Medulla oblongata (tissue), 1 donor: Measurements from ENCODE around the gene ZNF254.
"Not testable (repeated sequence)": the region's sequence is repeated elsewhere in the genome, so short reads cannot be mapped to it uniquely, and the experiment has no call there.

Experiments used
- DNase-seq: peaks from one replicate; pipeline ENCODE4 v3.0.0-alpha.2; 2015; ENCODE audit errors: extremely low spot score

Gene ZNF254

DNA sequence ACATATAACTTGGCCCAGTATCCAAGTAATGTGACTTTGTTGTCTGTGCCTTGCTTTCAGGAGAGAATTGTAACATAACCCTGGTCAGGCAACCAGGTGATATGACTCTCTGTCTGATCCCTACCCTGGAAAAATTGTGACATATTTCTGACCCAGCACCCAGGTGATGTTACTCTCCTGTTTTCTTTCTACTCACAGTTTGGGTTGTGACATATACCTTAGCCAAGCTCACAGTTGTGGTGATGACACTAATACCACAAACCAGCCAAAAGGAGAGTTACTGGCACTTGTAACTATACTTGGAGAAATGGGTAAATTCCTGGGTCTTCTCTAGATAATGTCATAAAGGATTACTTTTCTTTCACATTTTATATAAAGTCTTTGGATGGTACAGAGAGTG, 14.3 kb upstream of the ZNF254 start:
- no peak for DNase-seq

DNA sequence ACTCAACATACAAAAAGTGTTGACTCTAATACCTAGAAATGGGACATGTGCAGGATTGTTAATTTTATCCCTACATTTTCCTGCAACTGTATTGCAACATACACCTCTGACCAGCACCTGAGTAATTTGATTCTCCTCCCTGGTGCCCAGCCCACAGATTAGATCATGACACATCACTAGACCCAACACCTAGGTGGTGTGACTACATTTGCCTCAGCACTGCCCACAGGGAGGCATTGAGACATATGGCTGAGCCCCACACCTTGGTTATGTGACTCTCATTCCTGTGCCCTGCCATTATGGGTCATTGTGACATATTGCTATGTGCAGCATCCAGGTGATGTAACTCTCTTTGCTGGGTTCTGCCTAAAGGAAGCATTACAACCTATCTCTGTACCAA, 13.2 kb upstream of the ZNF254 start:
- no peak for DNase-seq

DNA sequence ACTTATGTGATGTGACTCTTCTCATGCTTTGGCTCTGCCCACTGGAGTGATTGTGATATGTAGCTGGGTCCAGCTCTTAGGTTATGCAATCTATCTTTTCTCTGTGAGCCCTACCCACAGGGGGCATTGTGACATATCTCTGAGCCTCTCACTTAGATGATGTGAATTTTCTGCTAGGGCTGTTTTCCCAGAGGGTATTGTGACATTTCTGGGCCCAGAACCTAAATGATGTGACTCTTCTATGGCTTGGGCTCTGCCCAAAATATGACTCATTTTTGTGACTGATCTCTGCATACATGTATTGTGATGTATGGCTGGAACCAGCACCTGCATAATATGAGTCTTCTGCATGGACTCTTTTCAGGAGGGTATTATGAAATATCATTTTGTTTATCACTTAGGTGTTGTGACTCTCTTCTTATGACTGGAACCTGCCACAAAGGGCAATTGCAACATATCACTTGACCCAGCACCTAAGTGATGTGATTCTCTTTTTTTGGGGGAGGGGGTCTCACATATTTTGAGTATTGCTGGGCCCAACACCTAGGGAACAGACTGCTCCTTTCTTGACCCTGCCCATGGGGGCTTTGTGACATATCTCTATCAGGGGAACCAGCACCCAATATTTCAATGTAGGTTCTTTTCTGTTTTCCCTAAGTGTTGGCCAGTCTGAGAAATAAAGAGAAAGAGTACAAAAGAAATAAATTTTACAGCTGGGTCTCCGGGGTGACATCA, 12.1 kb upstream of the ZNF254 start:
- no peak for DNase-seq

DNA sequence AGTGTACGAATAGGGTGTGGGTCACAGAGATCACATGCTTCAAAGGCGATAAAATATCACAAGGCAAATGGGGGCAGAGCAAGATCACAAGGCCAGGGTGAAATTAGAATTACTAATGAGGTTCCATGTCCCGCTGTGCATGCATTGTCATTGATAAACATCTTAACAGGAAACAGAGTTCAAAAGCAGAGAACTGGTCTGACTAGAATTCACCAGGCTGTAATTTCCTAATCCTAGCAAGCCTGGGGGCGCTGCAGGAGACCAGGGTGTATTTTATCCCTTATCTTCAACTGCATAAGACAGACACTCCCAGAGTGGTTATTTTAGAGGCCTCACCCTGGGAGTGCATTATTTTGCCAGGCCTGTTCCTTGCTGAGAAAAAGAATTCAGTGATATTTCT, 11.5 kb upstream of the ZNF254 start:
- DNase-seq: not testable (repeated sequence)

GRCh38 chr19:24078680-24079079, 8.3 kb upstream of the ZNF254 start:
- no peak for DNase-seq

GRCh38 chr19:24081056-24081455, 5.9 kb upstream of the ZNF254 start:
- DNase-seq: no peak

GRCh38 chr19:24098359-24098758, 11.4 kb downstream of the ZNF254 start:
- no peak for DNase-seq

DNA sequence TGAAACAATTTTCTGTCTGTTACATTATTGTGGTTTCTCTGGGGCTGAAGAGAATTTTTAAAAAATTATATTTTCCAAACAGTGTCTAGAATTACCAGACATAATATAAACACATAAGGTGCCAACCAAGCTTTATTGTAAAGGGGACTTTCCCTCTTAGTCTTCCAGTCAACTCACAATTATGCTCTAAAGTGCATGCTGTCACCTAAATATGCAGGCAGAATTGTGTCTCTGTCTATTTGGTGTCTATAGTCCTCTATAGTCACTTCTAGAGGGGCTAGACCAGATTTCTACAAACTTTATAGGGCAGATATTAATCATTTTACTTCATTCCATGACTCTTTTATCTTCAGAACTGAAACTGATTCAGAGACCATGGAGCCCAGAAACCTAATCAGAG, 12.8 kb downstream of the ZNF254 start:
- DNase-seq: no peak

DNA sequence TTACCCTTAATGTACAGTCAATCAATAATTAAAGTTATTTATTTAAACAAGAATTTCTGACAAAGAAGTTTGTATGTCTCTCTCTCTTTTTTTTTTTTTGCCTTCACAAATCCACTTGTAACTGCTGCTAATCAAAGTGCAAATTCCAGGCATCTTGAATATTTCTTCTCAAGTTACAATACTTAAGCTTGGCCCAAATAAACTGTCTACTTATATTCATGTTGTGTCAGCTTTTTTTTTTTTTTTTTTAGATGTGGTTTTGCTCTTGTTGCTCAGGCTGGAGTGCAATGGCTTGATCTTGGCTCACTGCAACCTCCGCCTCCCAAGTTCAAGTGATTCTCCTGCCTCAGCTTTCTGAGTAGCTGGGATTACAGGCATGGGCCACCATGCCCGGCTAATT, 13.6 kb downstream of the ZNF254 start:
- DNase-seq: not testable (repeated sequence)

DNA sequence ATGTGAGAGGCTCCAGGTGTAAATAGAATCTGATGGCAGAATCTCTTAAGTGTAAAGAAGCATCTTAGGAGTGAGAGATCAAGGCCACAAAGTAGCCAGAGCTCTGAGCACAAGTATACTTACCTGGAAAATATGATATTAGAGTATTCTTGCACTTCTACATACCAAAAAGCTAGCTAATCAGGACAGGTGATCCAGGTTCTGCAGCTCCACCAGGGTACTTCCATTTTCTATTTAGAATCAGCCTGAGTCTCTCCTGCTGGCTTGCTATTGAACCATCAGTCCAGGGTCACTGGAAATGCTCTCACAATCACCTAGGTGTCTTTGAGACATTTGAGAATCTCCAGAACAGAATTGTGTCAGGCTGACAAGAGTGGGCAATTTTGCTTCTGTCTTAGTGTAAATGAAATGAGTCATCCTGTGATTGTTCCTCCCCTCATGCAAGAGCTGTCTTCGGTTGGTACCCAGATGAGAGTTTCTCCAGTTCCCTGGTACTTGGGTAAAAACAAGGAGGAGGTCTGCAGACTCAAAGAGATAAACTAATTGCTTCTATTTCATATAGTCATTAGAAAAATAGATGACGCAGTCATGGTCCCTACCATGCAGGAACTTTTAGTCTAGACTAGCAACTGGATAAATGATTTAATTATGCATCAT, 14.6 kb downstream of the ZNF254 start:
- no peak for DNase-seq

DNA sequence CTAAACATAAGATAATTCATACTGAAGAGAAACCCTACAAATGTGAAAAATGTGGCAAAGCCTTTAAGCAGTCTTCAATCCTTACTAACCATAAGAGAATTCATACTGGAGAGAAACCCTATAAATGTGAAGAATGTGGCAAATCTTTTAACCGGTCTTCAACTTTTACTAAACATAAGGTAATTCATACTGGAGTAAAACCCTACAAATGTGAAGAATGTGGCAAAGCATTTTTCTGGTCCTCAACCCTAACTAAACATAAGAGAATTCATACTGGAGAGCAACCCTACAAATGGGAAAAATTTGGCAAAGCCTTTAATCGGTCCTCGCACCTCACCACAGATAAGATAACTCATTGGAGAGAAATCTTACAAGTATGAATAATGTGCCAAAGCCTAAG, 40.6 kb downstream of the ZNF254 start:
- no peak for DNase-seq

GRCh38 chr19:24140099-24140498, 53.1 kb downstream of the ZNF254 start:
- DNase-seq: no peak

GRCh38 chr19:24140591-24140990, 53.6 kb downstream of the ZNF254 start:
- no peak for DNase-seq

DNA sequence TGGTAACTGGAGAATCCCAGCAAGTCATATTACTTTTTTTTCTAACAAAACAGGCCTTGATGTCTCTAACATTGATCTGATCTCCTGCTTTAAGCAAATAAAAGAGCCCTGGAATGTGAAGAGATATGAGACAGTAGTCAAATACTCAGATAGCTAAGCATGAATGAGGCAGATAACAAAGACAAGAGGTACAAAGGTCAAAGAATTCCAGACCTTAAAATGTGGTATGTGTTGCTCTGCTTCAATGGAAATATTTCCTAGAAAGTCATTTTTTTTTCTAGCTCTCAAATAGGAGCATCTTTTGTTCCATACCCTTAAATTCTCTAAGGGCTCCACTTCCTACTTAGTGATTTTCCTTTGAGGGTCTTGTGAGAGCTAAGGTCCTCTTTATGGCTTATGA, 54.6 kb downstream of the ZNF254 start:
- DNase-seq: no peak

DNA sequence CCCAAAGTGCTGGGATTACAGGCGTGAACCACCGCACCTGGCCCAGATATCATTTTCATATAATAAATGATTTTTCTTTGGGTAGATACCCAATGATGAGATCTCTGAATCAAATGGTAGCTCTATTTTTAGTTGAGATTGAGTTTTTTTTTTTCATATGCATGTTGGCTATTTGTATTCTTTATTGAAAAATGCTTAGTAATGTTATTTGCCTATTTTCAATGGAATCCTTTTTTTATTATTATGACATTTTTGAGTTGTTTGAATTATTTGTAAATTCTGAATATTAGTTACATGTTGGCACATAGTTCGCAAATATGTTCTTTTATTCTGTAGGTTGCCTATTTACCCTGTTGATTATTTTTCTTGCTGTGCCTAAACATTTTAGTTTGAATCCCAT, 55.8 kb downstream of the ZNF254 start:
- no peak for DNase-seq

- DNase-seq: no peak
These were observed 72.7 kb downstream of the ZNF254 start for GRCh38 chr19:24159707-24160106.

DNA sequence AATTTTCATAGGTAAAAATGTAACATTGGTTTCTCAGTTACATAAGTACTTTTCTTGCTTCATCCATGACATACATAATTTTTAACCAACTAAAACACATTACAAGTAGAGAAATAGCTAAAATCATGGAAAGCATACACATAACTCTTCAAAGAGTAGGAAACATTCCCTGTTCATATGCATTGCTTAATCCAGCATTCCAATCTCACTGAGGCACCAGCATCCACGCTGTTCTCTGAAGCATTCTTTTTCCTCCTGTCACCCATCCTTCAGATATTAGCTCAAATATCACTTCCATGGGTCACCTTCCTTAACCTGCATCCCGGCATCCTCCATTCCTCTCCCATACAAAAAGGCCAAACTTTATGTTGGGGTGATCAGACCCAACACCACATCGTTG, 79.1 kb downstream of the ZNF254 start:
- DNase-seq: no peak

- no peak for DNase-seq
These were observed 86.9 kb downstream of the ZNF254 start for GRCh38 chr19:24173882-24174281.

DNA sequence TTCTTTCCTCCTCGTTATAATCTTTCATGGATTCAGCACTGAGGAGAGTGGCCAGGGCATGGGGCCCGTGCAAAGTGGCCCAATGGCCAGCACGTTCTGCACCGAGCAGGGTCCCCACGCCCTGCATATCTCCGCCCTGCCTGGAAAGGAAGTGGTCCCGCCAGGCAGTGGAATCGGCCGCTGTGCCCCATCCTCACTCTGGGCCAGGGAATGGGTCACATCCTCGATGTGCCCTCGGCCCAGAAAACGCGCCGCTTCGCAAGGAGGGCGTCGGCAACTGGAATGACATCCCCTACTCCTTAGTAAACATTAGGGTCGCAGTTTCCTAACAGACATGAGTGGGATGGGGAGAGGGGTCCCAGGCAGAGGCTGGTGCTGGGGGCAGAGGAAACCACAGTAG, 90.7 kb downstream of the ZNF254 start:
- DNase-seq: no peak

GRCh38 chr19:24178207-24178606, 91.2 kb downstream of the ZNF254 start:
- DNase-seq: no peak
